Erythroblast (primary cell): ENCODE results near the gene ENO4.

Source experiments
- GATA1 ChIP-seq: IDR thresholded peaks from 2 replicates; pipeline ENCODE4 v1.6.1; 2011; ENCODE audit warnings: low read depth, mild to moderate bottlenecking, control low read depth, low read length, moderate library complexity
- POLR2A ChIP-seq: IDR thresholded peaks from 2 replicates; pipeline ENCODE4 v1.6.1; 2011; ENCODE audit warnings: mild to moderate bottlenecking, low read length

GRCh38 chr10:116825901-116826300, 23.4 kb upstream of the ENO4 start:
- no peak for TF ChIP-seq POLR2A
- no peak for TF ChIP-seq GATA1
